A204.1 (cell line): ENCODE results near the gene MBP.

Source experiments
- FAIRE-seq: peaks from 2 replicates; lab custom pipeline; 2012; peaks lifted over from hg19 to GRCh38; lab: Jason Lieb, UNC

MBP gene

GRCh38 chr18:77114415-77115191 is 18.0 kb downstream of the MBP start:
- FAIRE-seq, result no peak

GRCh38 chr18:77114152-77114414 is 18.5 kb downstream of the MBP start:
- FAIRE-seq, result no peak

GRCh38 chr18:77113361-77114151 is 19.0 kb downstream of the MBP start:
- FAIRE-seq, result no peak

- FAIRE-seq, result no peak
These were observed 19.9 kb downstream of the MBP start for GRCh38 chr18:77112747-77113092.

DNA sequence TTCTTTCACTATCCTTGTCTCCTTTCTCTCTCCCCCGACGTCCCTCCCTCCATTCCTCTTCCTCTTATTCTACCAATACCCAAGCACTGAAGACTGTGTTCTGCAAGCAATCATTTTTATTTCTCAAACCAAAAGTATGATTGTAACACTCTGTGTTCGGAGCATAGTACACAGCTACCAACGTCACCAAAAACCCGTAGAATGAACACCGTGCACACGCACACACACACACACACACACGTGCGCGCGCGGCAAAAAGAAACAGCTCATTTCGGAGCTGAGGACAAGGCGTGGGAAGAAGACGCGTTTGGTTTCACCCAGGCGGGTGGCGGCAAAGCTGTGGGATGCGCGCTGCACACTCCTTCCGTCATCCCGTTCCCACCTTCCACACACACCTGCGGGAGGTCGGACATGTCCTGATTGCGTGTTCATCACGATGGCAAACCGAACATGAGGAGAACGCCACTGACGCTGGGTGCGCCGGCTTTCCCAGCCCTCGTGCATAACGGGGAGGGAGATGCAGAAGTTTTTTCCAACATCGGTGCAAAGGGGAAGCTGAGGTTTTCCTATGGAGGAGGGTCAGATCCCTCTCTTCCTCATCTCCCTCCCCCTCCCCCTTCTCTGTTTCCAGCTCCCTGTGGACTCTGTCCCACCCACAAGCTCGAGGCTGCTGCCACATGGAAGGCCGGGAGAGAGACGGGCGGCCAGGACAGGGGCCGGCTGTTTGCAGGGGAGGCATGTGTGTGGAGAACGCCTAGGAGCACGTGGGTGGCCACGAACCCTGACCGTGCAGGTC is 20.4 kb downstream of the MBP start:
- FAIRE-seq, result no peak

DNA sequence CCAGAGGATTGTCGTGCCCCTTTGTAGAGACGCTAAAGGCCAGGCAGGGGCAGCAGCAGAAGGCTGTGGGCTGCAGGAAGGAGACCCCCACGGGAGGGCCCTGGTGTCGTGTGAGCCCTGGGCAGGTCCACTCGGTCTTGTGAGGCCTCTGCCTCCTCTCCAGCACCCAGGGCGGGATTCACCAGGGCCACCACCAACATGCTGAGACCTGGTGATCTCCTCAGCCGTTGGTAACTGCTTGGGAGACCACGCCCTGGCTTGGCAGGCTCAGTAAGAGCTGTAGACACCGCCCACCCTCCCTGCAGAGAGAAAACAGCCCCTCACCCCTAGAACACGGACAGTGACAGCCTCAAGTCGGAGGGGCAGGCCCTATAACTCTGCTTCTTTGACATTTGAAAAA is 21.1 kb downstream of the MBP start:
- FAIRE-seq, result no peak

DNA sequence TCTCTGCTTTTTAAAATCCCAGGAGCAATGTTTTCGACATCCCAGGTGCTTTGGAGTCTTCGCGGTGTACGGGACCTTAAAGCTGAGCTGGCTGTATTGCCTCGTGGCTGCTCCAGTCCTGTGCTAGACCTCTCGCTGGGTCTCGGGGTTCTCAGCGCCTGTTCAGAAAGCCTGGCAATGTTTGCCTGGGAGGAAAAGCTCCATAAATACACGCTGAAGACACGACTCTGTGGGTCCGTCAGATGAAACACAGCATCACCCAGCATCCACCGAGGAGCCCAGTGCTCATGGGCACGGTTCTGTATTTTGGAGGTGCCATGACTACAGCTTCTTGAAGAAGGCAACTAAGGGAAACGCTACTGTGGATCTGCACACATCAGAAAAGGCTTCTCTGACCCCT is 21.6 kb downstream of the MBP start:
- no peak for FAIRE-seq

GRCh38 chr18:77110400-77110799 is 22.2 kb downstream of the MBP start:
- no peak for FAIRE-seq

- no peak for FAIRE-seq
These were observed 22.9 kb downstream of the MBP start for GRCh38 chr18:77109648-77110019.

DNA sequence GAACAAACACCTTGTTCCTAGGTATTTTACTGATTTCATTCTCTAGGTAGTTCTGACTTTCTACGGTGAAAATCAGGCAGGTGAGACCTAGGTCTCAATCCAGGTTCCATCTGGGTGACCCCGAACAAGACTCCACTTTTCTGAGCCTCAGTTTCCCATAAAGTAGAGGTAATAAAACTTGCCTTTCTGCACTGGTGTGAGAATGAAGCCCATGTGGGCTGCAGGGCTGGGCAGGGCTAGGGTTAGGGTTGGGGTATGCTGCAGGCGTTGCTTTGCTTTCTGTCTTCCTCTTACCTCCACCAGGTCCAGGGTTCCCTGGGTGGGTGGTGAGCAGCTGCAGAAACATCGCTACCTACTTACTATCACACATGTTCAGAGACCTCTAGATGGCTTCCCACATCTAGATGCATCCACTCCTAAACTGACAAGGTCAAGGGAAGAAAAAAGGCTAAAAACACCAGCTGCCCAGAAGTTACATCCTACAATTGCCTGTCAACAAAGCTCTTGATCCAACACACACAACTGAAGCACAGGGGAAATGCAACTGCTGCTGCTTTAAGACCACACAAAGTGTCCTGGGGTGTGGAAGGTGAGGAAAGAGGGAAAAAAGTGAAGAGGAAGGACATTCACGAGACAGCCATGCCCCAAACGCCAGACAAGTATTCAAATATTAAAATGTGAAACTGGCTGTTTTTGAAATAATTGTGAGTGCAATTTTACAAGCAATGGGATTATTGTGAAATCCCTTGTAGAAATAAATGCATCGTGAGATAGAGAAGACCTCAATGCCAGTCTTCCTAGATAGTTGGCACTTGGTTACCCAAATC is 23.5 kb downstream of the MBP start:
- FAIRE-seq, result no peak

GRCh38 chr18:77108001-77108692 is 24.4 kb downstream of the MBP start:
- FAIRE-seq, result no peak

- no peak for FAIRE-seq
These were observed 25.3 kb downstream of the MBP start for GRCh38 chr18:77107292-77107691.

DNA sequence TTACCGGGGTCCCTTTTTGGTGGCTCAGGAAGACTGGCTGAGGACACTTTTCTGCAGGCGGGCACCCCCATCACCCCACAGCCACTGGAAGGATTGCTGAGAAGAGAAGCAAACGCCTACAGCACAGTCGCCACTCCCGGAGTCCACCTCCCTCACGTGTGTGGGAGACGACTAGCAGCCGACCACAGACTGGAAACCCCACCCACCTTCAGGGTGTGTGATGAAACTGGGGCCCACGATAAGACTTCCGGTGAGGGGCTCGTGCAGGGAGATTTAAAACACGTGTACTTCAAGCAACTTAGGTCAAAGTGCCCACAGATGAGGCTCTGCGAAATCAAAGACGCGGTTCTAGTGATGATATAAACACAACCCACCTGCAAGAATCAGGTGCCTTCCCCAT is 26.3 kb downstream of the MBP start:
- FAIRE-seq, result no peak

- no peak for FAIRE-seq
These were observed 26.9 kb downstream of the MBP start for GRCh38 chr18:77105680-77106079.

- FAIRE-seq, result peak; percentile 92
These were observed 27.6 kb downstream of the MBP start for GRCh38 chr18:77105028-77105427.

- peak; percentile 21 for FAIRE-seq
These were observed 28.5 kb downstream of the MBP start for GRCh38 chr18:77103991-77104531.

DNA sequence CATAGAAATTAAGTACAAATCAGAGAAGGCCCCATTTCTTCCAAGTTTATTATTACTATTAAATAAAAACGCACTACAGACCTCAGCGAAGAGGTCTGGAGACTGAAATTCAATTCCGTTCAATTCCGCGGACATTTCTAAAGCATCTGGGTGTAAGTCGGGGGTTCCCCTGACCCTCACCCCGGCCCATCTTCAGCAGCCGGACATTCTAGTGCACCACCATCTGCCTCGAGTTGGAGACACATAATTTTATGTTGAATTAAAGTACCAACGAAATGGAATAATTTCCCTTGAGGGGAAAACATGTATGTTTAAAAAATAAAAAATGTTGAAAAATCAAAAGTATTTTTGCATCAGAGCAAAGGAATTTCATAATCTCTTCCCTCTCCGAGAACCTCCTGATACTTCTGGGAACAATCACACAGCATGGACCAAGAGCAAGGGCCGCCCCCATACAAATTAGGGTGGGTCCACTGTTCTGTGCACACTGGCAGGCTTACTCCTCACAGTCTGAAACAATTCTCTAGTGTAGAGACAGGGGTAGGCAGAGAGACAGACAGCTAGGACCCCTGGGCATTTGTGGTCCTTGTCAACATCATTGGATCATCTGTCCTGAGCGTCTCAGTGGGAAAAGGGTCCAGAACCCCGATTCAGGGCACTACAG is 29.3 kb downstream of the MBP start:
- FAIRE-seq, result no peak

DNA sequence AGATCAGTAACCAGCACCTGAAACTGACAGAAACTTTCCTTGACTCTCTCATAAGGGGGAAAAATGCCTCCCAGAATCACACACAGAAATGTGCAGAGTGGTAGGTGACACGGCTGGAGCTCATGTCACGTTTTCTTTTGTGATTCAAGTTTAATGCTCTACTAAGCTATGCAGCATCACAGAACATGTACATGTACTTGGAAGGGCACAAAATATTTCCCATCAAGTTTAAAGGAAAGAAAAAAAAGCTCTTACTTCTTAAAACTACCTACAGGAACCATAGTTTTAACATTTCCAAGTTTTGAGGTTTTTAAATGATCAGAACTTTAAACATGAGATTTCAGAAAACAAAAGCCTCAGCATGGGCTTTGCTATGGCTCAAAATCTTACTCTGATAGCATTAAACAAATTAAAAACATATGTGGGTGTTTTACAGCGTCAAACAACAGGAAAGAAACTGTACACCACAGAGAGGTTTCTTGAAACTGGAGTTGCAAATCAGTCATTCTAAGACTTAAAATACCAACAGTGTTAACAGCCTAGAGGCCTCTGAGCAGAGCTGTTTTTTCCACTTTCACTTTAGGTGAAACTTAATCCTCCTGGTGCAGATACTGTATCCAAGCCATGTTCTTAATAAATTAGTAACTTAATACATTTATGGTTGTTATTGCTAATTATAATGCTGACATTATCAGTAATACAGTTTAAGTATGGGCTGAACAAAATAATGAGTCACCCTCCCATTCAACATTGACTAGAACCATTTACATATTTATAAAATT is 30.1 kb downstream of the MBP start:
- peak; percentile 99 for FAIRE-seq

DNA sequence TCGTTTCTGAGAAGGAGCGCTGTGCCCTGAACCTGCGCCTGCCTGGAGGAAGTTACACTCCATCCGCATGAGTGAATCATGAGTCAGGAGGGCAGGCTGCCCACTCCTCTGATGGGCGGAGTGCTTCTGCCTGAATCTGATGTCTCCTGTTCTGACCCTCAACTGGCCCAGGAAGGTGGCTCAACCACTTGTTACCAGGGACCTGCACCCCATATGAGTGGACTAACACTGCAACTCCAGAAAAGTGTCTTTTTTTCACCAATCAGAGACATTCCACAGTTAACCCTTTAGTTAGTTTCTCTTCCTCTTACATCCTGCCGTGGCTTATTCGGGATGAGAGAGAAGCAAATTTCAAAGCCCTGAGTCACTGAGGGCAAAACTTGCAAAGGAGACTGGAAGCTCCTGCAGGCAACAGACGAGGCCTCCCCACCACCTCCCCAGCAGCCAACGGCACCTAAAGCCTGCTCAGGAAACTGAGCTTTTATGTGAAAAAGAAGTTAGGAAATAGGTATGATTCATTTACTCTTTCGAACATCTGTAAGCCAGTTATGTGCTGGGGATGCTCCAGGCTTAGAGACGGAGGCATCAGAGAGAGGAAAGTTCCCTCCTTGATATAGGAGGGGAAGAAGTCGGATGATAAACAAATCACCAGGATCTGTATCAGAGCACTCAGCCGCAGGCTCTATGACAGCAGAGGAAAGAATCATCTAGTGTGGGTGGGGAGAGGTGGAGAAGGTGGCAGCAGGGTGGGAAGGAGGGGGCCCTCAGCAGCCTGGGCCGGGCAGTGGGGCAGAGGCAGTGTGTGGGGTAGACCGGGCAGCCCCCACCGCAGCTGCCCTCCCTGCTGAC is 30.9 kb downstream of the MBP start:
- FAIRE-seq, result peak; percentile 99
